Umbilical cord (tissue), 2 donors: ENCODE results near the gene TTC7B. TPM values are rescaled to one million over a fixed set of nuclear protein-coding genes. Genes with fewer than 3 reads are reported as not detected.

Source experiments
- DNase-seq: peaks from one replicate; pipeline ENCODE4 v3.0.0-alpha.2; 2015; ENCODE audit warnings: low spot score
- total RNA-seq: library from RNA; depleted of rRNA; stranded (reverse); fragments of >200 nt; gene quantifications from one replicate; pipeline ENCODE4 v1.2.3, GENCODE V29; 2014; ENCODE audit warnings: low replicate concordance; ENCODE audit not compliant: insufficient read depth

Gene TTC7B
- total RNA-seq, 1 donor from 2014 or later: 14.2 TPM

- DNase-seq: no peak
Measured at GRCh38 chr14:90741682-90741946, 74.6 kb downstream of the TTC7B start.

GRCh38 chr14:90740946-90741681 is 75.1 kb downstream of the TTC7B start:
- no peak for DNase-seq

GRCh38 chr14:90740081-90740480 is 76.1 kb downstream of the TTC7B start:
- no peak for DNase-seq

- peak; percentile 16 for DNase-seq
Measured at GRCh38 chr14:90739318-90740068, 76.7 kb downstream of the TTC7B start.

- DNase-seq: no peak
Measured at GRCh38 chr14:90733139-90733808, 83.0 kb downstream of the TTC7B start.

- no peak for DNase-seq
Measured at GRCh38 chr14:90732718-90733117, 83.5 kb downstream of the TTC7B start.

- no peak for DNase-seq
Measured at GRCh38 chr14:90732139-90732538, 84.1 kb downstream of the TTC7B start.

GRCh38 chr14:90731487-90731886 is 84.7 kb downstream of the TTC7B start:
- DNase-seq: no peak

- DNase-seq: no peak
Measured at GRCh38 chr14:90730206-90730766, 85.9 kb downstream of the TTC7B start.

- DNase-seq: no peak
Measured at GRCh38 chr14:90728951-90729350, 87.3 kb downstream of the TTC7B start.

- no peak for DNase-seq
Measured at GRCh38 chr14:90727082-90727481, 89.1 kb downstream of the TTC7B start.

- peak; percentile 72 for DNase-seq
Measured at GRCh38 chr14:90726656-90727055, 89.6 kb downstream of the TTC7B start.

- no peak for DNase-seq
Measured at GRCh38 chr14:90724866-90725265, 91.4 kb downstream of the TTC7B start.

GRCh38 chr14:90722590-90722989 is 93.6 kb downstream of the TTC7B start:
- DNase-seq: no peak

GRCh38 chr14:90721619-90722305 is 94.5 kb downstream of the TTC7B start:
- DNase-seq: no peak

- no peak for DNase-seq
Measured at GRCh38 chr14:90720832-90721231, 95.4 kb downstream of the TTC7B start.

GRCh38 chr14:90720336-90720735 is 95.9 kb downstream of the TTC7B start:
- no peak for DNase-seq

- DNase-seq: no peak
Measured at GRCh38 chr14:90717916-90718315, 98.3 kb downstream of the TTC7B start.

GRCh38 chr14:90715993-90716392 is 100.2 kb downstream of the TTC7B start:
- DNase-seq: peak; percentile 65

- no peak for DNase-seq
Measured at GRCh38 chr14:90715495-90715894, 100.7 kb downstream of the TTC7B start.

GRCh38 chr14:90714811-90715210 is 101.4 kb downstream of the TTC7B start:
- DNase-seq: no peak
